ENCODE measurements around the gene LUM. TPM values are rescaled to one million over a fixed set of nuclear protein-coding genes. Genes with fewer than 3 reads are reported as not detected.

The LUM gene, protein sequence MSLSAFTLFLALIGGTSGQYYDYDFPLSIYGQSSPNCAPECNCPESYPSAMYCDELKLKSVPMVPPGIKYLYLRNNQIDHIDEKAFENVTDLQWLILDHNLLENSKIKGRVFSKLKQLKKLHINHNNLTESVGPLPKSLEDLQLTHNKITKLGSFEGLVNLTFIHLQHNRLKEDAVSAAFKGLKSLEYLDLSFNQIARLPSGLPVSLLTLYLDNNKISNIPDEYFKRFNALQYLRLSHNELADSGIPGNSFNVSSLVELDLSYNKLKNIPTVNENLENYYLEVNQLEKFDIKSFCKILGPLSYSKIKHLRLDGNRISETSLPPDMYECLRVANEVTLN
- total RNA-seq (2021; ENCODE audit: unreplicated experiment), result 0.23 TPM
- polyA plus RNA-seq (2012; ENCODE audit: insufficient read length), result not detected
- percentile 8 among the genes with signal in this experiment for Bru-seq, nascent RNA
- percentile 17 among the genes with signal in this experiment for BruChase-seq, experiment 1, labeled RNA remaining after a 2-hour chase
- BruChase-seq, experiment 2, labeled RNA remaining after a 6-hour chase, result percentile 9 among the genes with signal in this experiment
- long read RNA-seq, result 0 reads

DNA sequence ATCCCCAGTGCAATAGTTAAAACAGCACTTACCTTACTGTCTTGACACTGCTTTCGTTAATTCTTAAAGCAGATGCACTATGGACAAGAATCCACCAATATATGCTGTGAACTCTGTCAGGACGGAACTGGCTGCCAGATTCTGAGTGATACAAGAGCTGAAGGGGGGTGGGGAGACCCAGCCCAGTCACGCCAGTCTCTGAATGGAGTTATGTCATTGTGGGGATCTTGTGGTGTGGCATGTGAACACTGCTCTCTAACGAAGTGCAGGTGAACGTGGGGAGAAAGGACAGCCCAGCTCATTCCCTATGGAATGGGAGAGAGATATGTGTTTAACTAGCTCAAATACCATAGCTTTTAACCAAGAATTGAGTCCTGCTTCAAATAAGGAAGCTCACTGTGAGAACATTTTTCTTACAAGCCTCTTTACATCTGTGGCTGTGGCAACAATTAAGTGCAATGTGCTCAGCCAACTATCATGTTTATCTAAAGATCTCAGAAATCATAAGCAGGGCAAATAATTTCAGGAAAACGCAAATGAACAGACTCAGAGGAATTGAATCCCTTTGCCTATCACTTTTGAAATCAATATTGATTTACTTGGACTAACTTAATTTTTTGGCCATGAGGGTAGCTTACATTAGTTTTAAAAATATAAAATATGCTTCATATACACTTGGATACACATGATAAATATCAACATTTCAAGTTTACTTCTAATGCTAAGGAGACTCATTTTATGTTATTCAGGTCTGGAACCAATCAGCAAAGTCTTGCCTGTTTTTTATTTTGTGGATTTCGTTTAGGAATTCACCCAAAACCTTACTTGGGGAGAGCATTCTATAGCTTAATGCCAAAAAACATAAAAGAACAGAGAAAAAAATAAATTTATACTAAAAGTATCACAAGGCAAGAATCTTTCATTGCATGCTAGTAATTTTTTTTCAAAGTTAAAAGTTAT is at the start of gene LUM:
LUM (minus strand) TSS at position 129 of the 960 bp plus-strand sequence. CDS start 2,515 bp downstream, outside the sequence.
- DNase-seq (ENCODE audit: low read depth, low spot score) (no peak), ATAC-seq (no peak)
- BruUV-seq (replicated peaks), result no TSS peak
- Histone ChIP-seq H3K27ac (ENCODE audit: low read length) (no peak within 1 kb of the TSS), H3K4me3 (ENCODE audit: low read depth in 2 of 2, low read length in 2 of 2) (peak within 1 kb of the TSS in 1 of 2 experiments; percentile 22; a peak in 1 of 4 replicates), H3K27me3 (ENCODE audit: control insufficient read depth, insufficient read depth, low read length) (no peaks in the 10 kb centered on the region), H3K9me3 (ENCODE audit: control insufficient read depth, insufficient read depth, low read depth, low read length) (no peaks in the 10 kb centered on the region), H3K36me3 (ENCODE audit: control insufficient read depth, insufficient read depth, low read length) (no peaks in the 10 kb centered on the region; the same call in 1 of the 2 replicates), H3K4me1 (ENCODE audit: control insufficient read depth, insufficient read depth, low read length) (no peaks in the 10 kb centered on the region)
- CTCF ChIA-PET, result interaction anchor here (0.5 kb wide), 1 partner anchor 1065 kb away, joined by 4 read pairs; no protein-coding TSS in a partner anchor
- POLR2A ChIA-PET, result interaction anchor here (0.6 kb wide), 1 partner anchor 138 kb away, joined by 3 read pairs; no protein-coding TSS in a partner anchor
- intact Hi-C loops (cut with micrococcal nuclease; ENCODE audit: unreplicated experiment), result no loop called here
- TF ChIP-seq, protein P1, sequence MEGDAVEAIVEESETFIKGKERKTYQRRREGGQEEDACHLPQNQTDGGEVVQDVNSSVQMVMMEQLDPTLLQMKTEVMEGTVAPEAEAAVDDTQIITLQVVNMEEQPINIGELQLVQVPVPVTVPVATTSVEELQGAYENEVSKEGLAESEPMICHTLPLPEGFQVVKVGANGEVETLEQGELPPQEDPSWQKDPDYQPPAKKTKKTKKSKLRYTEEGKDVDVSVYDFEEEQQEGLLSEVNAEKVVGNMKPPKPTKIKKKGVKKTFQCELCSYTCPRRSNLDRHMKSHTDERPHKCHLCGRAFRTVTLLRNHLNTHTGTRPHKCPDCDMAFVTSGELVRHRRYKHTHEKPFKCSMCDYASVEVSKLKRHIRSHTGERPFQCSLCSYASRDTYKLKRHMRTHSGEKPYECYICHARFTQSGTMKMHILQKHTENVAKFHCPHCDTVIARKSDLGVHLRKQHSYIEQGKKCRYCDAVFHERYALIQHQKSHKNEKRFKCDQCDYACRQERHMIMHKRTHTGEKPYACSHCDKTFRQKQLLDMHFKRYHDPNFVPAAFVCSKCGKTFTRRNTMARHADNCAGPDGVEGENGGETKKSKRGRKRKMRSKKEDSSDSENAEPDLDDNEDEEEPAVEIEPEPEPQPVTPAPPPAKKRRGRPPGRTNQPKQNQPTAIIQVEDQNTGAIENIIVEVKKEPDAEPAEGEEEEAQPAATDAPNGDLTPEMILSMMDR (IDR thresholded peaks at IDR 0.05), result no peak
- TF ChIP-seq, protein P2, sequence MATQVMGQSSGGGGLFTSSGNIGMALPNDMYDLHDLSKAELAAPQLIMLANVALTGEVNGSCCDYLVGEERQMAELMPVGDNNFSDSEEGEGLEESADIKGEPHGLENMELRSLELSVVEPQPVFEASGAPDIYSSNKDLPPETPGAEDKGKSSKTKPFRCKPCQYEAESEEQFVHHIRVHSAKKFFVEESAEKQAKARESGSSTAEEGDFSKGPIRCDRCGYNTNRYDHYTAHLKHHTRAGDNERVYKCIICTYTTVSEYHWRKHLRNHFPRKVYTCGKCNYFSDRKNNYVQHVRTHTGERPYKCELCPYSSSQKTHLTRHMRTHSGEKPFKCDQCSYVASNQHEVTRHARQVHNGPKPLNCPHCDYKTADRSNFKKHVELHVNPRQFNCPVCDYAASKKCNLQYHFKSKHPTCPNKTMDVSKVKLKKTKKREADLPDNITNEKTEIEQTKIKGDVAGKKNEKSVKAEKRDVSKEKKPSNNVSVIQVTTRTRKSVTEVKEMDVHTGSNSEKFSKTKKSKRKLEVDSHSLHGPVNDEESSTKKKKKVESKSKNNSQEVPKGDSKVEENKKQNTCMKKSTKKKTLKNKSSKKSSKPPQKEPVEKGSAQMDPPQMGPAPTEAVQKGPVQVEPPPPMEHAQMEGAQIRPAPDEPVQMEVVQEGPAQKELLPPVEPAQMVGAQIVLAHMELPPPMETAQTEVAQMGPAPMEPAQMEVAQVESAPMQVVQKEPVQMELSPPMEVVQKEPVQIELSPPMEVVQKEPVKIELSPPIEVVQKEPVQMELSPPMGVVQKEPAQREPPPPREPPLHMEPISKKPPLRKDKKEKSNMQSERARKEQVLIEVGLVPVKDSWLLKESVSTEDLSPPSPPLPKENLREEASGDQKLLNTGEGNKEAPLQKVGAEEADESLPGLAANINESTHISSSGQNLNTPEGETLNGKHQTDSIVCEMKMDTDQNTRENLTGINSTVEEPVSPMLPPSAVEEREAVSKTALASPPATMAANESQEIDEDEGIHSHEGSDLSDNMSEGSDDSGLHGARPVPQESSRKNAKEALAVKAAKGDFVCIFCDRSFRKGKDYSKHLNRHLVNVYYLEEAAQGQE (IDR thresholded peaks at IDR 0.05; ENCODE audit: insufficient read depth in 1 of 2, low read depth in 2 of 2, low read length in 1 of 2), result no peak
- no peak for TF ChIP-seq POLR2AphosphoS5 (IDR thresholded peaks at IDR 0.05; ENCODE audit: low read depth, low read length)
- no peak for TF ChIP-seq TCF7L2 (IDR thresholded peaks at IDR 0.05; ENCODE audit: low read depth, low read length)
- no peak for TF ChIP-seq SIN3A (IDR thresholded peaks at IDR 0.05; ENCODE audit: borderline replicate concordance, insufficient read depth, low read depth, low read length)
- in situ Hi-C loops (cut with HindIII; ENCODE audit: low pct_unique_long_range_greater_than_20kb, low sequenced_read_pairs), result no loop called here

DNA sequence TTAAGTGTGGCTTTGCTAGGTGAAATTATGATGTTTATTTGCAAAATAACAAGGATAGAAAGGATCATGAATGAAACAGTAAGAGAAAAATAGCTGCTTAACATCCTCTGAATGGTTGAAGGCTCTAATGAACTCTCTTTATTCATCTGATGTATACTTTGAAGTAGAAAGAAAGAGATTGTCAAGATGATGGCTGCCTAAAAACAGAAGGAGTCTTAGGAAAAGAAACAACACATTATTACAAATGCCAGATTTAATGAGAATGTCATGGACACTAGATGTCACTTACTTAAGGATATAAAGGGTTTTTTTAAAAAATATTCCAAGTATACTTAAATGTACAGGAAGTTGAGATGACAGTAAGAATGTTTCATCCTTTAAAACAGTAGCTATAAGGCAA is 49.7 kb upstream of the LUM start:
- DNase-seq (ENCODE audit: low read depth, low spot score), result no peak
- H3K9me3 ChIP-seq (ENCODE audit: control insufficient read depth, insufficient read depth, low read depth, low read length), result no peaks in the 10 kb centered on the region
- ChIA-PET CTCF (no interaction called here), POLR2A (no interaction called here)
- H3K4me1 ChIP-seq (ENCODE audit: control insufficient read depth, insufficient read depth, low read length), result no peaks in the 10 kb centered on the region
- no TSS peak for BruUV-seq (replicated peaks)
- no peak for ATAC-seq
- in situ Hi-C loops (cut with HindIII; ENCODE audit: low pct_unique_long_range_greater_than_20kb, low sequenced_read_pairs) (no loop called here), intact Hi-C loops (cut with micrococcal nuclease; ENCODE audit: unreplicated experiment) (no loop called here)
- H3K27ac ChIP-seq (ENCODE audit: low read length), result no peak overlapping the region
- H3K36me3 ChIP-seq (ENCODE audit: control insufficient read depth, insufficient read depth, low read length), result no peaks in the 10 kb centered on the region
- H3K4me3 ChIP-seq (ENCODE audit: low read depth in 2 of 2, low read length in 2 of 2), result no peak overlapping the region
- no peak for TF ChIP-seq TCF7L2 (IDR thresholded peaks at IDR 0.05; ENCODE audit: low read depth, low read length)
- TF ChIP-seq, protein P1 (IDR thresholded peaks at IDR 0.05), result no peak
- TF ChIP-seq, protein P2 (IDR thresholded peaks at IDR 0.05; ENCODE audit: insufficient read depth in 1 of 2, low read depth in 2 of 2, low read length in 1 of 2), result no peak
- TF ChIP-seq SIN3A (IDR thresholded peaks at IDR 0.05; ENCODE audit: borderline replicate concordance, insufficient read depth, low read depth, low read length), result no peak
- TF ChIP-seq POLR2AphosphoS5 (IDR thresholded peaks at IDR 0.05; ENCODE audit: low read depth, low read length), result no peak
- no peaks in the 10 kb centered on the region for H3K27me3 ChIP-seq (ENCODE audit: control insufficient read depth, insufficient read depth, low read length)

Data from Panc1 (cell line).